Glutamatergic neuron (in vitro differentiated cells): ENCODE measurements around the gene FAAH. TPM values are rescaled to one million over a fixed set of nuclear protein-coding genes. Genes with fewer than 3 reads are reported as not detected.

Experiments used
- DNase-seq: peaks from one replicate; pipeline ENCODE4 v3.0.0; 2022
- H3K27ac Mint-ChIP-seq: one replicate; pipeline ENCODE4 v1.8.0; 2020; ENCODE audit warnings: mild to moderate bottlenecking, mixed read lengths, inconsistent platforms; ENCODE audit not compliant: unreplicated experiment
- H3K27me3 Mint-ChIP-seq: one replicate; pipeline ENCODE4 v1.8.0; 2020; ENCODE audit warnings: mild to moderate bottlenecking, moderate library complexity, mixed read lengths, inconsistent platforms; ENCODE audit not compliant: unreplicated experiment
- H3K36me3 Mint-ChIP-seq: one replicate; pipeline ENCODE4 v1.8.0; 2020; ENCODE audit warnings: mild to moderate bottlenecking, mixed read lengths, inconsistent platforms; ENCODE audit not compliant: unreplicated experiment
- H3K4me1 Mint-ChIP-seq: one replicate; pipeline ENCODE4 v1.8.0; 2020; ENCODE audit warnings: mild to moderate bottlenecking, low read depth, mixed read lengths, inconsistent platforms; ENCODE audit not compliant: unreplicated experiment
- H3K4me3 Mint-ChIP-seq: one replicate; pipeline ENCODE4 v1.8.0; 2020; ENCODE audit warnings: mild to moderate bottlenecking, mixed read lengths, inconsistent platforms; ENCODE audit not compliant: unreplicated experiment
- H3K9me3 Mint-ChIP-seq: one replicate; pipeline ENCODE4 v1.8.0; 2020; ENCODE audit warnings: mild to moderate bottlenecking, moderate library complexity, mixed read lengths, inconsistent platforms; ENCODE audit not compliant: unreplicated experiment
- CTCF ChIP-seq: fragments of 200-600 bp; sonication (generic); IDR thresholded peaks from one replicate; pipeline ENCODE4 v1.5.0; 2021; ENCODE audit not compliant: partially characterized antibody, unreplicated experiment
- total RNA-seq: library from RNA; stranded (reverse); fragmentation: NEBNext Ultra II Directional; extraction: Animal tissue kit (Norgen Biotek cat#: 25700); gene quantifications from one replicate; pipeline ENCODE4 v1.2.1, GENCODE V29; 2021; ENCODE audit not compliant: unreplicated experiment

The FAAH gene
- total RNA-seq, 1 donor from 2014 or later, result 1.7 TPM

- Mint-ChIP-seq H3K4me3 (peak overlapping the region; percentile 75), H3K27me3 (peaks cover 26% of the 10 kb centered on the region), H3K27ac (no peak overlapping the region), H3K36me3 (no peaks in the 10 kb centered on the region), H3K4me1 (peaks cover 20% of the 10 kb centered on the region), H3K9me3 (peaks cover 5% of the 10 kb centered on the region)
- peak; percentile 54 for DNase-seq
- no peak for TF ChIP-seq CTCF
Observed at GRCh38 chr1:46461809-46462448, 67.8 kb downstream of the FAAH start.

Other genes starting within 250 kb of the FAAH start
- 2.3 TPM for gene TSPAN1, start 219.2 kb upstream of the FAAH start, total RNA-seq
- not detected for gene P3R3URF, start 217.8 kb upstream of the FAAH start, total RNA-seq
- 70.2 TPM for gene POMGNT1, start 195.9 kb upstream of the FAAH start, total RNA-seq
- gene LURAP1, start 191.0 kb upstream of the FAAH start, total RNA-seq, result 0.29 TPM
- 4.6 TPM for gene RAD54L, start 146.6 kb upstream of the FAAH start, total RNA-seq
- 77.9 TPM for gene LRRC41, start 90.7 kb upstream of the FAAH start, total RNA-seq
- 271 TPM for gene UQCRH, start 90.6 kb upstream of the FAAH start, total RNA-seq
- 20.2 TPM for gene NSUN4, start 53.5 kb upstream of the FAAH start, total RNA-seq
- not detected for gene DMBX1, start 95.5 kb downstream of the FAAH start, total RNA-seq
- gene KNCN, start 157.3 kb downstream of the FAAH start, total RNA-seq, result not detected
- gene MKNK1, start 210.0 kb downstream of the FAAH start, total RNA-seq, result 58.4 TPM
- 1.6 TPM for gene MOB3C, start 222.5 kb downstream of the FAAH start, total RNA-seq